A549 (cell line): ENCODE measurements around the gene CAPN13.

Experiments
- CHD2 ChIP-seq: fragments of 150-350 bp; IDR thresholded peaks from 2 replicates; pipeline ENCODE4 v1.6.1; 2014; ENCODE audit warnings: low read length; ENCODE audit not compliant: partially characterized antibody
- CTCF ChIP-seq: fragments of >200 bp; sonication (Bioruptor Twin); formaldehyde crosslinking; IDR thresholded peaks from 3 replicates; pipeline ENCODE4 v1.5.1; 2016
- HDAC2 ChIP-seq: fragments of 200-600 bp; sonication (generic); IDR thresholded peaks from 2 replicates; pipeline ENCODE4 v1.6.1; 2016
- HOXA7 ChIP-seq: fragments of 250-450 bp; sonication (Bioruptor Pico); IDR thresholded peaks from 2 replicates; pipeline ENCODE4 v1.5.0; 2020; ENCODE audit warnings: mild to moderate bottlenecking, moderate library complexity
- JUNB ChIP-seq: fragments of >200 bp; sonication (Bioruptor Twin); formaldehyde crosslinking; IDR thresholded peaks from 2 replicates; pipeline ENCODE4 v1.6.1; 2016
- MAFK ChIP-seq: fragments of 450-650 bp; IDR thresholded peaks from 2 replicates; pipeline ENCODE4 v1.6.1; 2014; ENCODE audit not compliant: partially characterized antibody
- NPAS2 ChIP-seq: fragments of 250-450 bp; sonication (Bioruptor Pico); IDR thresholded peaks from 2 replicates; pipeline ENCODE4 v1.8.0; 2022; ENCODE audit warnings: mild to moderate bottlenecking, moderate library complexity, borderline replicate concordance
- POLR2A ChIP-seq: IDR thresholded peaks from 2 replicates; pipeline ENCODE4 v1.6.1; 2012; ENCODE audit warnings: mild to moderate bottlenecking, low read length
- RNF2 ChIP-seq: fragments of 200-600 bp; sonication (generic); IDR thresholded peaks from 2 replicates; pipeline ENCODE4 v1.6.1; 2016; ENCODE audit warnings: low read depth, mild to moderate bottlenecking, antibody characterized with exemption, moderate library complexity, borderline replicate concordance
- SREBF2 ChIP-seq: fragments of 450-650 bp; IDR thresholded peaks from 2 replicates; pipeline ENCODE4 v1.6.1; 2014; ENCODE audit warnings: mild to moderate bottlenecking, moderate library complexity
- ZFP36 ChIP-seq: fragments of 450-650 bp; IDR thresholded peaks from 2 replicates; pipeline ENCODE4 v1.6.1; 2014; ENCODE audit warnings: borderline replicate concordance; ENCODE audit not compliant: partially characterized antibody

GRCh38 chr2:30808695-30809094, 1.4 kb upstream of the CAPN13 start:
- TF ChIP-seq CTCF: no peak
- TF ChIP-seq MAFK: no peak
- no peak for TF ChIP-seq NPAS2 (CRISPR knock-in tag)
- no peak for TF ChIP-seq HOXA7 (CRISPR knock-in tag)
- TF ChIP-seq ZFP36: no peak
- TF ChIP-seq CHD2: no peak
- no peak for TF ChIP-seq RNF2
- TF ChIP-seq POLR2A: no peak
- TF ChIP-seq SREBF2: no peak
- no peak for TF ChIP-seq HDAC2
- no peak for TF ChIP-seq JUNB
